ENCODE data around the gene COMMD2. TPM values are rescaled to one million over a fixed set of nuclear protein-coding genes. Genes with fewer than 3 reads are reported as not detected.

The COMMD2 gene
- total RNA-seq, result 10 to 100 TPM; 27.0 to 28.8 TPM

DNA sequence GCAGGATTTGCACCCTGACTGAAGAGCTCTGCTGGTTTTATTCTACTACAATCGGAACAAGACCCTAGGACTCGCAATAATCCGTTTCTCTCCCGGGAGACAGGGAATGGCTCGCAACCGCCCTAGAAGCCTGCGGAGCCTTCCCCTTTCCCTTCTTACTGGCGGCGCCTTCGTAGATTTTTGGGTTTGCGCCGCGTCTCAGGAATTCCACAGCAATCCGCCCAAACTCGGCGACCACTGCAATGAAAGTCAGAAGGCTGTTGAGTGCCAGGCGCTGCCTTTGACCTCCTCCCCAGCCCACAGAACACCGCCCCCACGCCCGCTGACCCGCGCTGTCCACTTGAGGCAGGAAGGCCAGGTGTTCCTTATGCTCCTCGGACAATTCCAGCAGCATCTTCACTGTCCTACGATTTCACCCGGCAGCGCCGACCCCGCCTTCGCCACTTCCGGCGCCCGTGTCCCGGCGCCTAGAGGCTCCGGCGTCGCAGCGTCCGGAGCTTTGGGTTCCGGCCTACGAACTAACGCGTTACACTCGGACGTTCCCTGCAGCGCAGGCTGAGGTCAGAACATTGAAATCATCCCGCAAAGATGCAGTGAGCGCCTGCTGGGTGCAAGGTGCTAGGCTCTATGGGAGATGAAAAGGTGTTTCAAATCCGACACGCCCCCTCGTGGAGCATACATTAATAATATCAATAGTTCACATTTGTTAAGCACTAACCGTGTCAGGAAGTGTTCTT is at the start of gene COMMD2:
Gene COMMD2, minus strand, starts transcription at position 439 of the 737 bp plus-strand sequence. Its CDS starts 45 bp downstream, at position 394.

GRCh38 chr3:149792452-149793270 is 40.4 kb upstream of the COMMD2 start, which contains the start of gene ANKUB1:
Gene ANKUB1 (minus strand): TSS chr3:149792554. CDS start chr3:149792366, 188 bp downstream.

Other genes starting within 250 kb of the COMMD2 start
- under 1 TPM; 0.10 to 0.29 TPM for gene WWTR1, start 94.5 kb downstream of the COMMD2 start, total RNA-seq
- gene ANKUB1, start 40.1 kb upstream of the COMMD2 start, total RNA-seq, result not detected
- 10 to 100 TPM; 36.7 TPM for gene RNF13, start 60.7 kb upstream of the COMMD2 start, total RNA-seq
- 1 to 10 TPM; 1.9 TPM for gene PFN2, start 218.4 kb upstream of the COMMD2 start, total RNA-seq